Neural progenitor cell (in vitro differentiated cells): ENCODE results near the gene PLA2G4B. TPM values are rescaled to one million over a fixed set of nuclear protein-coding genes. Genes with fewer than 3 reads are reported as not detected.

ENCODE experiments used
- DNase-seq: peaks from one replicate; pipeline ENCODE4 v3.0.0-alpha.2; 2016; ENCODE audit warnings: low spot score
- H2AFZ ChIP-seq: fragments of 200-600 bp; sonication (generic); replicated peaks from 2 replicates; pipeline ENCODE4 v1.6.1; 2016; ENCODE audit warnings: antibody characterized with exemption
- H3F3A ChIP-seq: fragments of 200-600 bp; sonication (generic); 2 replicates; pipeline ENCODE4 v1.6.1; 2016; ENCODE audit warnings: antibody characterized with exemption, low read depth
- H3K27ac ChIP-seq: fragments of 200-600 bp; sonication (generic); 2 replicates; pipeline ENCODE4 v1.5.1; 2016; ENCODE audit warnings: mild to moderate bottlenecking
- H3K27me3 ChIP-seq: fragments of 200-600 bp; sonication (generic); 2 replicates; pipeline ENCODE4 v1.6.1; 2016; ENCODE audit warnings: mild to moderate bottlenecking, moderate library complexity
- H3K36me3 ChIP-seq: fragments of 200-600 bp; sonication (generic); 2 replicates; pipeline ENCODE4 v1.5.1; 2016
- H3K4me1 ChIP-seq: fragments of 200-600 bp; sonication (generic); 2 replicates; pipeline ENCODE4 v1.6.1; 2016; ENCODE audit warnings: mixed run types
- H3K4me2 ChIP-seq: fragments of 200-600 bp; sonication (generic); 2 replicates; pipeline ENCODE4 v1.6.1; 2016
- H3K4me3 ChIP-seq: fragments of 200-600 bp; sonication (generic); 2 replicates; pipeline ENCODE4 v1.5.1; 2016
- H3K79me2 ChIP-seq: fragments of 200-600 bp; sonication (generic); 2 replicates; pipeline ENCODE4 v1.6.1; 2016; ENCODE audit warnings: low read depth
- H3K9ac ChIP-seq: fragments of 200-600 bp; sonication (generic); 2 replicates; pipeline ENCODE4 v1.6.1; 2016
- H3K9me3 ChIP-seq: fragments of 200-600 bp; sonication (generic); 2 replicates; pipeline ENCODE4 v1.5.1; 2016; ENCODE audit warnings: low read depth
- H4K20me1 ChIP-seq: fragments of 200-600 bp; sonication (generic); 2 replicates; pipeline ENCODE4 v1.6.1; 2016; ENCODE audit warnings: low read depth
- H3K27ac Mint-ChIP-seq: 3 replicates; pipeline ENCODE4 v1.8.0; 2021; ENCODE audit warnings: mixed read lengths
- H3K27me3 Mint-ChIP-seq: 2 replicates; pipeline ENCODE4 v1.8.0; 2022; ENCODE audit warnings: low read depth, mild to moderate bottlenecking, inconsistent platforms, moderate library complexity, mixed read lengths; ENCODE audit not compliant: insufficient read depth
- H3K36me3 Mint-ChIP-seq: 3 replicates; pipeline ENCODE4 v1.8.0; 2021; ENCODE audit warnings: mixed read lengths
- H3K4me1 Mint-ChIP-seq: 3 replicates; pipeline ENCODE4 v1.8.0; 2021; ENCODE audit warnings: mixed read lengths
- H3K4me3 Mint-ChIP-seq: 3 replicates; pipeline ENCODE4 v1.8.0; 2021; ENCODE audit warnings: mild to moderate bottlenecking, moderate library complexity, mixed read lengths
- H3K9me3 Mint-ChIP-seq: 3 replicates; pipeline ENCODE4 v1.8.0; 2020; ENCODE audit warnings: mixed read lengths
- CTCF ChIP-seq: fragments of 200-600 bp; sonication (generic); IDR thresholded peaks from 2 replicates; pipeline ENCODE4 v1.5.1; 2017; ENCODE audit warnings: antibody characterized with exemption, mild to moderate bottlenecking
- EZH2 ChIP-seq: fragments of 200-600 bp; sonication (generic); IDR thresholded peaks from 2 replicates; pipeline ENCODE4 v1.6.1; 2017; ENCODE audit warnings: antibody characterized with exemption, mild to moderate bottlenecking, moderate library complexity
- EZH2phosphoT487 ChIP-seq: fragments of 200-600 bp; sonication (generic); IDR thresholded peaks from 2 replicates; pipeline ENCODE4 v1.6.1; 2017; ENCODE audit warnings: antibody characterized with exemption
- total RNA-seq: library from RNA; depleted of rRNA; stranded (reverse); fragments of >200 nt; gene quantifications from 2 replicates; pipeline ENCODE4 v1.2.3, GENCODE V29; 2015; ENCODE audit warnings: low replicate concordance

Gene PLA2G4B
- total RNA-seq: 2.0 and 10.1 TPM in 2 replicates

GRCh38 chr15:41838400-41838897 lies at the start of gene PLA2G4B:
Gene PLA2G4B (plus strand): TSS chr15:41838847. CDS start chr15:41838914, 67 bp downstream.
- H3K27ac ChIP-seq: no peak within 1 kb of the TSS
- H3K4me3 Mint-ChIP-seq: no peak within 1 kb of the TSS
- H3K27me3 ChIP-seq: no peaks in the 10 kb centered on the region

GRCh38 chr15:41789236-41789635 lies 49.4 kb upstream of the PLA2G4B start:
- no peaks in the 10 kb centered on the region for H3K36me3 ChIP-seq
- H3F3A ChIP-seq: peaks cover 3% of the 10 kb centered on the region
- Mint-ChIP-seq H3K36me3 (peaks cover 5% of the 10 kb centered on the region), H3K27ac (no peak overlapping the region), H3K9me3 (no peaks in the 10 kb centered on the region), H3K4me1 (peaks cover 13% of the 10 kb centered on the region), H3K27me3 (no peaks in the 10 kb centered on the region), H3K4me3 (no peak overlapping the region)
- peaks cover 17% of the 10 kb centered on the region for H3K79me2 ChIP-seq
- H3K9me3 ChIP-seq: no peaks in the 10 kb centered on the region
- H3K9ac ChIP-seq: no peak overlapping the region
- H3K4me3 ChIP-seq: no peak overlapping the region
- H3K27me3 ChIP-seq: no peaks in the 10 kb centered on the region
- H3K4me2 ChIP-seq: no peak overlapping the region
- no peaks in the 10 kb centered on the region for H4K20me1 ChIP-seq
- H3K27ac ChIP-seq: no peak overlapping the region
- TF ChIP-seq EZH2 (no peak), EZH2phosphoT487 (no peak), CTCF (no peak)
- no peak overlapping the region for H2AFZ ChIP-seq
- no peak for DNase-seq
- H3K4me1 ChIP-seq: peaks cover 23% of the 10 kb centered on the region

More at GRCh38 chr15:41838400-41838897, at the start of gene PLA2G4B:
- H2AFZ ChIP-seq: no peak within 1 kb of the TSS
- TF ChIP-seq CTCF (no peak), EZH2phosphoT487 (no peak), EZH2 (no peak)
- Mint-ChIP-seq H3K36me3 (peaks cover 3% of the 10 kb centered on the region), H3K27ac (no peak within 1 kb of the TSS), H3K4me1 (peaks cover 5% of the 10 kb centered on the region), H3K9me3 (no peaks in the 10 kb centered on the region), H3K27me3 (peaks cover 3% of the 10 kb centered on the region)
- DNase-seq: no peak
- no peaks in the 10 kb centered on the region for H4K20me1 ChIP-seq
- no peak within 1 kb of the TSS for H3K9ac ChIP-seq
- no peaks in the 10 kb centered on the region for H3K79me2 ChIP-seq
- no peak within 1 kb of the TSS for H3K4me2 ChIP-seq
- no peaks in the 10 kb centered on the region for H3K4me1 ChIP-seq
- H3K4me3 ChIP-seq: no peak within 1 kb of the TSS
- no peaks in the 10 kb centered on the region for H3F3A ChIP-seq
- H3K36me3 ChIP-seq: no peaks in the 10 kb centered on the region
- no peaks in the 10 kb centered on the region for H3K9me3 ChIP-seq

GRCh38 chr15:41789662-41790061 lies 49.0 kb upstream of the PLA2G4B start:
- H3K9me3 Mint-ChIP-seq: no peaks in the 10 kb centered on the region
- no peaks in the 10 kb centered on the region for H3K27me3 Mint-ChIP-seq
- H3K4me3 Mint-ChIP-seq: no peak overlapping the region
- H3K4me1 Mint-ChIP-seq: peaks cover 13% of the 10 kb centered on the region
- peaks cover 3% of the 10 kb centered on the region for H3F3A ChIP-seq
- H3K27me3 ChIP-seq: no peaks in the 10 kb centered on the region
- no peak overlapping the region for H3K4me3 ChIP-seq
- H3K36me3 ChIP-seq: no peaks in the 10 kb centered on the region
- DNase-seq: no peak
- no peak overlapping the region for H2AFZ ChIP-seq
- no peak overlapping the region for H3K4me2 ChIP-seq
- no peaks in the 10 kb centered on the region for H4K20me1 ChIP-seq
- no peak overlapping the region for H3K9ac ChIP-seq
- peaks cover 17% of the 10 kb centered on the region for H3K79me2 ChIP-seq
- peaks cover 23% of the 10 kb centered on the region for H3K4me1 ChIP-seq
- no peaks in the 10 kb centered on the region for H3K9me3 ChIP-seq
- peaks cover 5% of the 10 kb centered on the region for H3K36me3 Mint-ChIP-seq
- TF ChIP-seq EZH2phosphoT487 (no peak), EZH2 (no peak), CTCF (no peak)
- no peak overlapping the region for H3K27ac Mint-ChIP-seq
- no peak overlapping the region for H3K27ac ChIP-seq
